HEK293 (cell line): ENCODE measurements around the gene ZCCHC7.

Experiments
- GFI1B ChIP-seq: fragments of 450-650 bp; formaldehyde crosslinking; IDR thresholded peaks from 2 replicates; pipeline ENCODE4 v1.5.1; 2016; ENCODE audit warnings: missing biosample characterization, missing genetic modification characterization
- KLF1 ChIP-seq: fragments of 450-650 bp; formaldehyde crosslinking; IDR thresholded peaks from 2 replicates; pipeline ENCODE4 v1.5.1; 2016; ENCODE audit warnings: missing biosample characterization, missing genetic modification characterization
- KLF8 ChIP-seq: fragments of 450-650 bp; formaldehyde crosslinking; IDR thresholded peaks from 2 replicates; pipeline ENCODE4 v1.5.1; 2016; ENCODE audit warnings: missing biosample characterization, missing genetic modification characterization
- MEIS1 ChIP-seq: sonication (generic); formaldehyde crosslinking; IDR thresholded peaks from 2 replicates; pipeline ENCODE4 v1.8.1; 2022; ENCODE audit warnings: missing genetic modification reagents, mild to moderate bottlenecking, borderline replicate concordance
- SCRT2 ChIP-seq: fragments of 450-650 bp; formaldehyde crosslinking; IDR thresholded peaks from 2 replicates; pipeline ENCODE4 v1.5.1; 2016; ENCODE audit warnings: missing biosample characterization, missing genetic modification characterization
- SETDB1 ChIP-seq: IDR thresholded peaks from one replicate; pipeline ENCODE4 v1.6.1; 2017; ENCODE audit warnings: mild to moderate bottlenecking, low read length, moderate library complexity, mixed read lengths; ENCODE audit not compliant: insufficient read length
- YY1 ChIP-seq: fragments of 450-650 bp; formaldehyde crosslinking; IDR thresholded peaks from 2 replicates; pipeline ENCODE4 v1.5.1; 2018; ENCODE audit warnings: missing biosample characterization, missing genetic modification characterization
- ZBTB17 ChIP-seq: fragments of 450-650 bp; formaldehyde crosslinking; IDR thresholded peaks from 2 replicates; pipeline ENCODE4 v1.5.1; 2016; ENCODE audit warnings: missing biosample characterization, missing genetic modification characterization
- ZBTB8A ChIP-seq: fragments of 450-650 bp; formaldehyde crosslinking; IDR thresholded peaks from 2 replicates; pipeline ENCODE4 v1.5.1; 2016; ENCODE audit warnings: missing biosample characterization, missing genetic modification characterization
- ZFP37 ChIP-seq: fragments of 450-650 bp; formaldehyde crosslinking; IDR thresholded peaks from 2 replicates; pipeline ENCODE4 v1.5.1; 2016; ENCODE audit warnings: missing biosample characterization, missing genetic modification characterization
- ZFP69B ChIP-seq: fragments of 450-650 bp; formaldehyde crosslinking; IDR thresholded peaks from 2 replicates; pipeline ENCODE4 v1.5.1; 2016; ENCODE audit warnings: missing biosample characterization, missing genetic modification characterization
- ZNF10 ChIP-seq: fragments of 450-650 bp; formaldehyde crosslinking; IDR thresholded peaks from 2 replicates; pipeline ENCODE4 v1.5.1; 2017; ENCODE audit warnings: missing biosample characterization, missing genetic modification characterization
- ZNF112 ChIP-seq: fragments of 450-650 bp; formaldehyde crosslinking; IDR thresholded peaks from 2 replicates; pipeline ENCODE4 v1.5.0; 2017; ENCODE audit warnings: missing biosample characterization, missing genetic modification characterization
- ZNF132 ChIP-seq: fragments of 450-650 bp; formaldehyde crosslinking; IDR thresholded peaks from 2 replicates; pipeline ENCODE4 v1.5.1; 2017; ENCODE audit warnings: missing biosample characterization, missing genetic modification characterization, borderline replicate concordance
- ZNF292 ChIP-seq: fragments of 450-650 bp; formaldehyde crosslinking; IDR thresholded peaks from 2 replicates; pipeline ENCODE4 v1.5.1; 2016; ENCODE audit warnings: low read depth, missing biosample characterization, missing genetic modification characterization, borderline replicate concordance
- ZNF354C ChIP-seq: fragments of 450-650 bp; formaldehyde crosslinking; IDR thresholded peaks from 2 replicates; pipeline ENCODE4 v1.5.1; 2016; ENCODE audit warnings: missing biosample characterization, missing genetic modification characterization, low read depth, borderline replicate concordance
- ZNF366 ChIP-seq: fragments of 450-650 bp; formaldehyde crosslinking; conservative IDR thresholded peaks from 2 replicates; pipeline ENCODE4 v1.5.1; 2016; ENCODE audit warnings: missing biosample characterization, missing genetic modification characterization
- ZNF394 ChIP-seq: fragments of 450-650 bp; formaldehyde crosslinking; IDR thresholded peaks from 2 replicates; pipeline ENCODE4 v1.5.1; 2016; ENCODE audit warnings: missing biosample characterization, missing genetic modification characterization, mild to moderate bottlenecking, moderate library complexity, borderline replicate concordance
- ZNF426 ChIP-seq: fragments of 450-650 bp; formaldehyde crosslinking; IDR thresholded peaks from 2 replicates; pipeline ENCODE4 v1.5.1; 2017; ENCODE audit warnings: missing biosample characterization, missing genetic modification characterization, mild to moderate bottlenecking, inconsistent platforms, moderate library complexity
- ZNF530 ChIP-seq: fragments of 450-650 bp; formaldehyde crosslinking; IDR thresholded peaks from 2 replicates; pipeline ENCODE4 v1.5.1; 2016; ENCODE audit warnings: low read depth, missing biosample characterization, missing genetic modification characterization
- ZNF571 ChIP-seq: fragments of 450-650 bp; formaldehyde crosslinking; IDR thresholded peaks from 2 replicates; pipeline ENCODE4 v1.5.0; 2017; ENCODE audit warnings: missing biosample characterization, missing genetic modification characterization
- ZNF623 ChIP-seq: fragments of 450-650 bp; formaldehyde crosslinking; IDR thresholded peaks from 2 replicates; pipeline ENCODE4 v1.5.1; 2016; ENCODE audit warnings: missing biosample characterization, missing genetic modification characterization
- ZNF777 ChIP-seq: fragments of 450-650 bp; formaldehyde crosslinking; IDR thresholded peaks from 2 replicates; pipeline ENCODE4 v1.5.1; 2017; ENCODE audit warnings: missing biosample characterization, missing genetic modification characterization, borderline replicate concordance
- ZNF791 ChIP-seq: fragments of 450-650 bp; formaldehyde crosslinking; IDR thresholded peaks from 2 replicates; pipeline ENCODE4 v1.5.1; 2016; ENCODE audit warnings: missing biosample characterization, missing genetic modification characterization
- ZNF837 ChIP-seq: fragments of 450-650 bp; formaldehyde crosslinking; IDR thresholded peaks from 2 replicates; pipeline ENCODE4 v1.5.1; 2016; ENCODE audit warnings: missing biosample characterization, missing genetic modification characterization
- ZSCAN30 ChIP-seq: fragments of 450-650 bp; IDR thresholded peaks from 2 replicates; pipeline ENCODE4 v1.5.1; 2018; ENCODE audit warnings: missing biosample characterization, mild to moderate bottlenecking, missing genetic modification characterization, moderate library complexity
- TF ChIP-seq, protein P1 (sequence below): fragments of 450-650 bp; formaldehyde crosslinking; IDR thresholded peaks from 2 replicates; pipeline ENCODE4 v1.5.1; 2016; ENCODE audit warnings: missing biosample characterization, missing genetic modification characterization
- TF ChIP-seq, protein P2 (sequence below): fragments of 450-650 bp; formaldehyde crosslinking; IDR thresholded peaks from 2 replicates; pipeline ENCODE4 v1.5.1; 2016; ENCODE audit warnings: missing biosample characterization, missing genetic modification characterization, borderline replicate concordance
- TF ChIP-seq, protein P3 (sequence below): fragments of 450-650 bp; formaldehyde crosslinking; conservative IDR thresholded peaks from 2 replicates; pipeline ENCODE4 v1.5.1; 2016; ENCODE audit warnings: low read depth, missing biosample characterization, missing genetic modification characterization
- TF ChIP-seq, protein P4 (sequence below): fragments of 450-650 bp; formaldehyde crosslinking; IDR thresholded peaks from 2 replicates; pipeline ENCODE4 v1.5.1; 2016; ENCODE audit warnings: missing biosample characterization, missing genetic modification characterization

Gene ZCCHC7

DNA sequence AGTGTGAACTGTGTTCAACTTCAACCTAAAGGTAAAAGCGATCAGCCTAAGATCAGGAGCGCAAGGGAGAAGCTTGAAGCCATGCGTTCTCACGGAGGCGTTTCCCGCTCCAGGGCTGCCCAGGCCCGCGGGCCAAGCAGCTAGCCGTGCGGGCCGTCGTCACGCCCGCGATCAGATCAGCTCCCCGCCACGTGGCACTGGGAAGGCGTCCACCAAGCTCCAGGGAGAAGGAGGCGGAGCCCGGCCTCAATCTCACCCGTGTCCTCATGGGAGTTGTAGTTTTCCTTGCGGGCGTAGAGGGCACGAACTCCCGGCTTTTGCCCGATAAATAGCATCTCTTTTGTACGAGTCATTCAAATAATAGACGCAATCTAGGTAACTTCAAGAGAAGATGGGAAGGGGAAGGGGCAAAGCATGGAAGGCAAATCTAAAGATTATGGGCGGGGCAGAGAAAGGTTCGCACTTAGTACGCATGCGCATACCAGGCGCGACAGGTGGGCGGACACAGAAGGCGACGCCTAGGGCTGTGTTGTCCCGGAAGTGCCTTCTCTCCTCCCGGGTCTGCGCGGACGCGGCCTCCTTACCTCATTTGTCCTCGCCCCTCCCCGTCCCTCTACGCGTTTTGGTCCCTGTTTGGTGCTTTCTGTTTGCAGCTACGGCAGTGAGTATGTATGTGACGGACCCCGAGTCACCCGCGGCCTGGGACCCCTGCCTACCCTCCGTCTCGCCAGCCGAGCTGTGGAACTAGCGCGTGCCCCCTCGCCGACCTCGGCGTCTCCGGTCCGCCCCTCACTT, 40.8 kb upstream of the ZCCHC7 start (continued):
- TF ChIP-seq, protein P1, sequence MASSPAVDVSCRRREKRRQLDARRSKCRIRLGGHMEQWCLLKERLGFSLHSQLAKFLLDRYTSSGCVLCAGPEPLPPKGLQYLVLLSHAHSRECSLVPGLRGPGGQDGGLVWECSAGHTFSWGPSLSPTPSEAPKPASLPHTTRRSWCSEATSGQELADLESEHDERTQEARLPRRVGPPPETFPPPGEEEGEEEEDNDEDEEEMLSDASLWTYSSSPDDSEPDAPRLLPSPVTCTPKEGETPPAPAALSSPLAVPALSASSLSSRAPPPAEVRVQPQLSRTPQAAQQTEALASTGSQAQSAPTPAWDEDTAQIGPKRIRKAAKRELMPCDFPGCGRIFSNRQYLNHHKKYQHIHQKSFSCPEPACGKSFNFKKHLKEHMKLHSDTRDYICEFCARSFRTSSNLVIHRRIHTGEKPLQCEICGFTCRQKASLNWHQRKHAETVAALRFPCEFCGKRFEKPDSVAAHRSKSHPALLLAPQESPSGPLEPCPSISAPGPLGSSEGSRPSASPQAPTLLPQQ (tag by site-specific recombination) = peak; percentile 93
- no peak for TF ChIP-seq ZNF623
- TF ChIP-seq ZNF132 (tag by site-specific recombination) = no peak
- TF ChIP-seq, protein P2, sequence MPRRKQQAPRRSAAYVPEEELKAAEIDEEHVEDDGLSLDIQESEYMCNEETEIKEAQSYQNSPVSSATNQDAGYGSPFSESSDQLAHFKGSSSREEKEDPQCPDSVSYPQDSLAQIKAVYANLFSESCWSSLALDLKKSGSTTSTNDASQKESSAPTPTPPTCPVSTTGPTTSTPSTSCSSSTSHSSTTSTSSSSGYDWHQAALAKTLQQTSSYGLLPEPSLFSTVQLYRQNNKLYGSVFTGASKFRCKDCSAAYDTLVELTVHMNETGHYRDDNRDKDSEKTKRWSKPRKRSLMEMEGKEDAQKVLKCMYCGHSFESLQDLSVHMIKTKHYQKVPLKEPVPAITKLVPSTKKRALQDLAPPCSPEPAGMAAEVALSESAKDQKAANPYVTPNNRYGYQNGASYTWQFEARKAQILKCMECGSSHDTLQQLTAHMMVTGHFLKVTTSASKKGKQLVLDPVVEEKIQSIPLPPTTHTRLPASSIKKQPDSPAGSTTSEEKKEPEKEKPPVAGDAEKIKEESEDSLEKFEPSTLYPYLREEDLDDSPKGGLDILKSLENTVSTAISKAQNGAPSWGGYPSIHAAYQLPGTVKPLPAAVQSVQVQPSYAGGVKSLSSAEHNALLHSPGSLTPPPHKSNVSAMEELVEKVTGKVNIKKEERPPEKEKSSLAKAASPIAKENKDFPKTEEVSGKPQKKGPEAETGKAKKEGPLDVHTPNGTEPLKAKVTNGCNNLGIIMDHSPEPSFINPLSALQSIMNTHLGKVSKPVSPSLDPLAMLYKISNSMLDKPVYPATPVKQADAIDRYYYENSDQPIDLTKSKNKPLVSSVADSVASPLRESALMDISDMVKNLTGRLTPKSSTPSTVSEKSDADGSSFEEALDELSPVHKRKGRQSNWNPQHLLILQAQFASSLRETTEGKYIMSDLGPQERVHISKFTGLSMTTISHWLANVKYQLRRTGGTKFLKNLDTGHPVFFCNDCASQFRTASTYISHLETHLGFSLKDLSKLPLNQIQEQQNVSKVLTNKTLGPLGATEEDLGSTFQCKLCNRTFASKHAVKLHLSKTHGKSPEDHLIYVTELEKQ (tag by site-specific recombination) = no peak
- TF ChIP-seq ZFP69B (tag by site-specific recombination) = peak; percentile 87
- no peak for TF ChIP-seq ZNF791 (tag by site-specific recombination)
- TF ChIP-seq, protein P3, sequence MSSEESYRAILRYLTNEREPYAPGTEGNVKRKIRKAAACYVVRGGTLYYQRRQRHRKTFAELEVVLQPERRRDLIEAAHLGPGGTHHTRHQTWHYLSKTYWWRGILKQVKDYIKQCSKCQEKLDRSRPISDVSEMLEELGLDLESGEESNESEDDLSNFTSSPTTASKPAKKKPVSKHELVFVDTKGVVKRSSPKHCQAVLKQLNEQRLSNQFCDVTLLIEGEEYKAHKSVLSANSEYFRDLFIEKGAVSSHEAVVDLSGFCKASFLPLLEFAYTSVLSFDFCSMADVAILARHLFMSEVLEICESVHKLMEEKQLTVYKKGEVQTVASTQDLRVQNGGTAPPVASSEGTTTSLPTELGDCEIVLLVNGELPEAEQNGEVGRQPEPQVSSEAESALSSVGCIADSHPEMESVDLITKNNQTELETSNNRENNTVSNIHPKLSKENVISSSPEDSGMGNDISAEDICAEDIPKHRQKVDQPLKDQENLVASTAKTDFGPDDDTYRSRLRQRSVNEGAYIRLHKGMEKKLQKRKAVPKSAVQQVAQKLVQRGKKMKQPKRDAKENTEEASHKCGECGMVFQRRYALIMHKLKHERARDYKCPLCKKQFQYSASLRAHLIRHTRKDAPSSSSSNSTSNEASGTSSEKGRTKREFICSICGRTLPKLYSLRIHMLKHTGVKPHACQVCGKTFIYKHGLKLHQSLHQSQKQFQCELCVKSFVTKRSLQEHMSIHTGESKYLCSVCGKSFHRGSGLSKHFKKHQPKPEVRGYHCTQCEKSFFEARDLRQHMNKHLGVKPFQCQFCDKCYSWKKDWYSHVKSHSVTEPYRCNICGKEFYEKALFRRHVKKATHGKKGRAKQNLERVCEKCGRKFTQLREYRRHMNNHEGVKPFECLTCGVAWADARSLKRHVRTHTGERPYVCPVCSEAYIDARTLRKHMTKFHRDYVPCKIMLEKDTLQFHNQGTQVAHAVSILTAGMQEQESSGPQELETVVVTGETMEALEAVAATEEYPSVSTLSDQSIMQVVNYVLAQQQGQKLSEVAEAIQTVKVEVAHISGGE (tag by site-specific recombination) = peak; percentile 80
- TF ChIP-seq GFI1B (tag by site-specific recombination) = no peak
- TF ChIP-seq, protein P4, sequence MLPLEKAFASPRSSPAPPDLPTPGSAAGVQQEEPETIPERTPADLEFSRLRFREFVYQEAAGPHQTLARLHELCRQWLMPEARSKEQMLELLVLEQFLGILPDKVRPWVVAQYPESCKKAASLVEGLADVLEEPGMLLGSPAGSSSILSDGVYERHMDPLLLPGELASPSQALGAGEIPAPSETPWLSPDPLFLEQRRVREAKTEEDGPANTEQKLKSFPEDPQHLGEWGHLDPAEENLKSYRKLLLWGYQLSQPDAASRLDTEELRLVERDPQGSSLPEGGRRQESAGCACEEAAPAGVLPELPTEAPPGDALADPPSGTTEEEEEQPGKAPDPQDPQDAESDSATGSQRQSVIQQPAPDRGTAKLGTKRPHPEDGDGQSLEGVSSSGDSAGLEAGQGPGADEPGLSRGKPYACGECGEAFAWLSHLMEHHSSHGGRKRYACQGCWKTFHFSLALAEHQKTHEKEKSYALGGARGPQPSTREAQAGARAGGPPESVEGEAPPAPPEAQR (tag by site-specific recombination) = no peak
- no peak for TF ChIP-seq MEIS1
- TF ChIP-seq ZNF292 = no peak
- TF ChIP-seq KLF1 = peak; percentile 29
- TF ChIP-seq ZNF426 (tag by site-specific recombination) = no peak
- TF ChIP-seq ZBTB17 (tag by site-specific recombination) = peak; percentile 66
- TF ChIP-seq ZNF394 (tag by site-specific recombination) = peak; percentile 65; the same call in 1 of the 2 replicates
- TF ChIP-seq ZNF354C = no peak
- no peak for TF ChIP-seq ZNF837 (tag by site-specific recombination)
- peak; percentile 58; the same call in 1 of the 2 replicates for TF ChIP-seq ZNF777 (tag by site-specific recombination)
- TF ChIP-seq KLF8 (tag by site-specific recombination) = peak; percentile 69
- no peak for TF ChIP-seq ZNF112 (tag by site-specific recombination)
- no peak for TF ChIP-seq ZNF530 (tag by site-specific recombination)
- peak; percentile 29; the same call in 1 of the 2 replicates for TF ChIP-seq ZFP37 (tag by site-specific recombination)
- TF ChIP-seq ZNF366 (tag by site-specific recombination) = peak; percentile 83
- TF ChIP-seq SCRT2 (tag by site-specific recombination) = peak; percentile 99
- TF ChIP-seq SETDB1 = peak; percentile 95
- TF ChIP-seq YY1 (tag by site-specific recombination) = peak; percentile 31; the same call in 1 of the 2 replicates
- TF ChIP-seq ZSCAN30 (tag by site-specific recombination) = no peak
- TF ChIP-seq ZBTB8A (tag by site-specific recombination) = peak; percentile 78
- TF ChIP-seq ZNF571 (tag by site-specific recombination) = no peak
- TF ChIP-seq ZNF10 (tag by site-specific recombination) = no peak
